Transverse colon (tissue), 4 donors: ENCODE data around the gene TRIM59.

ENCODE experiments used
- EP300 ChIP-seq: sonication (generic); formaldehyde crosslinking; IDR thresholded peaks from one replicate; pipeline ENCODE4 v1.6.1; 2017; ENCODE audit warnings: antibody characterized with exemption, low read depth
- POLR2A ChIP-seq: fragments of 450-650 bp; IDR thresholded peaks from one replicate; pipeline ENCODE4 v1.6.1; 2016; ENCODE audit warnings: antibody characterized with exemption, mild to moderate bottlenecking, moderate library complexity
- POLR2AphosphoS5 ChIP-seq, 3 donors: sonication (generic); formaldehyde crosslinking; IDR thresholded peaks; one replicate each; pipeline ENCODE4 v1.6.1; 2016; ENCODE audit warnings: antibody characterized with exemption in 3 of 3
- TF ChIP-seq, protein P1 (sequence below), 5 experiments: fragments of 200-600 bp in 3 of 5; fragments of 450-650 bp in 2 of 5; sonication (generic) in 3 of 5; IDR thresholded peaks; 1 replicate in 2 of 5; 2 replicates in 3 of 5; pipeline ENCODE4 v1.5.1; 2016 to 2017; ENCODE audit warnings: antibody characterized with exemption in 5 of 5, inconsistent platforms in 3 of 5, mild to moderate bottlenecking in 2 of 5, moderate library complexity in 1 of 5

GRCh38 chr3:160460033-160460432, 10.4 kb upstream of the TRIM59 start:
- TF ChIP-seq POLR2A (no peak), EP300 (no peak), POLR2AphosphoS5 (IDR thresholded peaks at IDR 0.05) (no peak)
- TF ChIP-seq, protein P1, sequence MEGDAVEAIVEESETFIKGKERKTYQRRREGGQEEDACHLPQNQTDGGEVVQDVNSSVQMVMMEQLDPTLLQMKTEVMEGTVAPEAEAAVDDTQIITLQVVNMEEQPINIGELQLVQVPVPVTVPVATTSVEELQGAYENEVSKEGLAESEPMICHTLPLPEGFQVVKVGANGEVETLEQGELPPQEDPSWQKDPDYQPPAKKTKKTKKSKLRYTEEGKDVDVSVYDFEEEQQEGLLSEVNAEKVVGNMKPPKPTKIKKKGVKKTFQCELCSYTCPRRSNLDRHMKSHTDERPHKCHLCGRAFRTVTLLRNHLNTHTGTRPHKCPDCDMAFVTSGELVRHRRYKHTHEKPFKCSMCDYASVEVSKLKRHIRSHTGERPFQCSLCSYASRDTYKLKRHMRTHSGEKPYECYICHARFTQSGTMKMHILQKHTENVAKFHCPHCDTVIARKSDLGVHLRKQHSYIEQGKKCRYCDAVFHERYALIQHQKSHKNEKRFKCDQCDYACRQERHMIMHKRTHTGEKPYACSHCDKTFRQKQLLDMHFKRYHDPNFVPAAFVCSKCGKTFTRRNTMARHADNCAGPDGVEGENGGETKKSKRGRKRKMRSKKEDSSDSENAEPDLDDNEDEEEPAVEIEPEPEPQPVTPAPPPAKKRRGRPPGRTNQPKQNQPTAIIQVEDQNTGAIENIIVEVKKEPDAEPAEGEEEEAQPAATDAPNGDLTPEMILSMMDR (IDR thresholded peaks at IDR 0.05): no peak
